HG03378 (cell line): ENCODE measurements around the gene AGO3.
"Not testable (repeated sequence)": the region's sequence is repeated elsewhere in the genome, so short reads cannot be mapped to it uniquely, and the experiment has no call there.

Experiments
- ATAC-seq: cut with Tn5 transposase; IDR thresholded peaks from one replicate; pipeline ENCODE4 v1.9.1; 2021; ENCODE audit warnings: mild to moderate bottlenecking, moderate library complexity; ENCODE audit not compliant: unreplicated experiment

AGO3 gene

GRCh38 chr1:35930593-35931445 lies at the start of gene AGO3:
Gene AGO3, plus strand, starts transcription at chr1:35931105. Its CDS starts 322 bp downstream, at chr1:35931427.
- ATAC-seq, result peak; percentile 69

GRCh38 chr1:35881850-35882273 lies 49.0 kb upstream of the AGO3 start:
- no peak for ATAC-seq

GRCh38 chr1:35882586-35882944 lies 48.3 kb upstream of the AGO3 start:
- ATAC-seq, result no peak

- ATAC-seq, result peak; percentile 57
These were observed 47.8 kb upstream of the AGO3 start, which contains the start of gene AGO1 for GRCh38 chr1:35882945-35883634. Gene AGO1, plus strand, starts transcription at chr1:35883209. Its CDS starts 213 bp downstream, at chr1:35883422.

- ATAC-seq, result peak; percentile 2
These were observed 47.2 kb upstream of the AGO3 start for GRCh38 chr1:35883635-35884101.

DNA sequence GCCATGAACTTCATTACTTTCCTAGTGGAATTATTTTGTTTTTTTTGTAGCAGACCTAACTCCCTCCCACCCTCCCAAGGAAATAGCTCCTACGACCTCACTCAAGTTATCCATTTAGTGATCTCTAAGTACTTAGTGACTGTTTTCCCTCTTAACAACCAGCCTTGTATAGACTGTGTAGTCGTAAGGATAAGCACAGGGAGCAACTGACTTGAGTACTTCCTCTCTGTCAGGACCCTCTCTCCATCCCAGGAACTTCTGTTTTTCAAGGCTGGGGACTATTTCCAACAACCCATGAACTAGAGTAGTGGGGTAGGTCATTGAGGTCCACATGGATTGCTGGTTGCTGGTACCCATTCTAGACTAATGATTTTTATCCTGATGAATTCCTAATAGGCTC lies 46.0 kb upstream of the AGO3 start:
- no peak for ATAC-seq

DNA sequence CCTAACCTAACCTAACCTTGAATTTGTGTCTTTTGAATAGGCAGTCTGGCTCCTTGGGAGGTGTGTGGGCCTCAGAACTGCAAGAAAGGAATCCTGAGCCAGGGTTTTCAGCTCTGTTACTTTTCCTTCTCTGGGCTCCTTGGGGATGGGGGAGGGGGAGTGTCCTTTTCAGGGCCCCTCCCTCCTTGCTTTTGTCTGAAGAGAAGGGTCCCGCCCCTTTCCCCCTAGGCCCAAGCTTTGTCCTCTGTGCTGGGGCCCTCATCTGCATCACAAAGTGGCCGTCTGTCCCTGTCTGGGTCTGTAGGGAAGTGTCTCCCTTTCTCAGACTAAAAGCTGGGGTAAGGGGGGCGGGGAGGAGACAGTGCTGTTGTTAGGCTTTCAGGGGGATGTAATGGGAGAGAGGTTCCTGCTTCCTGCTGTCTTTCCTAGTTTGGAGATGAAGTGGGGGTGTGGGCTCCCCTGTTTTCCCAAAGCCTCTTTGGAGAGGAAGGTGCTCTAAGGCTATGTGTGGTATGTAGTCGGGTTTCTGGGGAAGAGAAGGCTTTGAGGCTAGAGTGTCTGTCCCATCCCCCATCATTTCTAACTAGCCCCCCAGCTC lies 44.8 kb upstream of the AGO3 start:
- no peak for ATAC-seq

DNA sequence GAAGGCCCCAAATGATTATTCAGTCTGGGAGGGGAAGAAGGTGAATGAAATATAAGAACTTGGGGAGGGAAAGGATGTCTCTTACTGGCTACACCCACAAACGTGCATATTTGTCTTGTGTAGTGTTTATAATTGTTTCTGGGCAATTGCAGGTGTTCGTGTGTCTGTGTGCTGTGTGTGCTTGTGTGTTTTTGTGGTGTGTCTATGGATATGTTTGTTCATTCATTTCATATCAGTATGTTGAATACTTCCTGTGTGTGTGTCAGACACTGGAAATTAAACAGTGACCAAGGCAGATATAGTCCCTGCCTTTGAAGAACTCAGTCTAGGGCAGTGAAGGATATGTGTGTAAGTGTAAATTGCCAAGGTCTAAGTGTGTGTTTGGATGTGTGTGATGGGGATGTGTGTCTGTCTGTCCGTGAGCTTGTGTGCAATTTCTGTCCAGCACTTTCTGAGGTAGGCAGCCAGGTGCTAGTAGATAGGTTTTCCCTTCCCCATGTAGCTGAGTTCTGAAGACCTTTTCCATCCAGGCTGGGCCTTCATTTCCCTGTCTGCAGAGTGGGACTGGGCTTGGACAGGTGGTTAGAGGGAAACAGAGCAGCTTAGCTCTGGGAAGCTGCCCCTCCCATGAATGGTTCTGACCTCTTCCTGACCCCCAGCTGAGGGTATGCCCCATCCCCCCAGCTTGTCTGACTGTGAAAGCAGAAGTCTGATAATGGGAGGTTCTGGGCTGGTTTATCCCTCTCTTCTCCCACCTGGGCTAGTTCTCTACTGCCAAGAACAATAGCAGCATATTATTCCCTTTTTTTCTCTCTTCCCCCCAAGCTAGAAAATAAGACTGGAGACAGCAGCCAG lies 44.1 kb upstream of the AGO3 start:
- ATAC-seq, result no peak

DNA sequence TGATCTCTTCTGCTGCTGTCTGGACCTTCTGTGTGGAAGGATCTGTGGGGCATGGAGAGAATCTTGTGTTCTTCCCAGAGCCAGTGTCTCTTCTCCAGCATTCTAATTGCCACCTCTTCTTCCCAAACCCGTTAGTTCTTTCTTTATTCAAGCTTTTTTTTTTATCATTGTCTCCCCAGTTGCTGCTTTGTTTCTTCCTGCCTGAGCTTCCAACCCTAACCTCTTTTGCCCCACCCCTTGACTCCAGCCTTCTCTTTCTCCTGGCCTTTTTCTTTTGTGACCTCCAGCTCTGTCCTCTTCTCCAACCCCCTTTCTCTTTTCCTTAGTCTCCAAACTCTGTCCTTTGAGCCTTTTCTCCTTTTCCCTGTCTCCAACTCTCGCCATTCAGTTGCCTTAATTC lies 43.4 kb upstream of the AGO3 start:
- ATAC-seq, result no peak

- no peak for ATAC-seq
These were observed 42.6 kb upstream of the AGO3 start for GRCh38 chr1:35888255-35888654.

DNA sequence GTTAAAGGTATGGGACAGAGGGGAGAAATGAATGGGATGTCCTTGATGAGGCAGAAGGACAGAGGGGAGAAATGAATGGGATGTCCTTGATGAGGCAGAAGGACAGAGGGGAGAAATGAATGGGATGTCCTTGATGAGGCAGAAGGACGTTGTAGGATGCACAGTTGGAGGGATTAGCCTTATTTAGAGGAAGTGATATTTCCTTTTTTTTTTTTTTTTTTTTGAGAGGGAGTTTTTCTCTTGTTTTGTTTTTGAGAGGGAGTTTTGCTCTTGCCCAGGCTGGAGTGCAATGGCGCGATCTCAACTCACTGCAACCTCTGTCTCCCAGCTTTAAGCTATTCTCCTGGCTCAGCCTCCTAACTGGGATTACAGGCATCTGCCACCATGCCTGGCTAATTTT lies 41.9 kb upstream of the AGO3 start:
- not testable (repeated sequence) for ATAC-seq

- ATAC-seq, result no peak
These were observed 37.6 kb upstream of the AGO3 start for GRCh38 chr1:35893051-35893879.

DNA sequence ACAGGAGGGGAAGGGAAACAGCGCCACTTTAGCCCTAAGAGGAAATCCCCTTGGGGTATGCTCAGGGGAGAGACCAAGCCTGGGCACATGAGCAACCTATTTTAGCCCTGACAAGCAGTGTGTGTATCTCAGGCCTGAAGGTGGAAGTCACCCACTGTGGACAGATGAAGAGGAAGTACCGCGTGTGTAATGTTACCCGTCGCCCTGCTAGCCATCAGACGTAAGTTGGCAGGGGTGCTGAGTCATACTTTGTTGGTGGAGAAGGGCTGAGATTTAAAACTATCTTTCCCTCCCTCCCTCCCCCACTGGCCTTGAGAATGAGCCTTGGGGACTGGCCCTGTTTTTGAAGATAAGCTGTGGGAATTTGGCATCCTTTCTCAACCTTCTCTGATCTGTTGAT lies 36.7 kb upstream of the AGO3 start:
- ATAC-seq, result peak; percentile 78

- no peak for ATAC-seq
These were observed 36.2 kb upstream of the AGO3 start for GRCh38 chr1:35894656-35895055.

GRCh38 chr1:35899941-35900340 lies 31.0 kb upstream of the AGO3 start:
- ATAC-seq, result no peak

- ATAC-seq, result no peak
These were observed 29.7 kb upstream of the AGO3 start for GRCh38 chr1:35901235-35901634.

DNA sequence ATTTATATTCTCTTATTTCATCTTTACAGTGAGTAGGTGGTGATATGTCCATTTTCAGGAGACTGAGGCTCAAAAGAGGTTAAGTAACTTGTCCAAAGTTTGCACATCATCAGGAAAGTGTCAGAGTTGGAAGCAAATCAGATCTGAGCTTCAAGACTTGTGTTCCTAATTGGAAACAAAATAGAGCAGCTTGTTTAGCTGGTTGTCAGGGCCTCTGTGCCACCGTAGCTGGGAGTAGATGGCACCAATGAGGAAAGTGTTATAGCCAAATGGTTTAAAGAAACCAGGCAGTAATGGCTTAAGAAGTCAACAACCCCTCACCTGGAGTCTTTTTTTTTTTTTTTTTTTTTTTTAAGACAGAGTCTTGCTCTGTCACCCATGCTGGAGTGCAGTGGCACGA lies 28.2 kb upstream of the AGO3 start:
- ATAC-seq, result no peak

- no peak for ATAC-seq
These were observed 16.2 kb upstream of the AGO3 start for GRCh38 chr1:35914717-35915116.

DNA sequence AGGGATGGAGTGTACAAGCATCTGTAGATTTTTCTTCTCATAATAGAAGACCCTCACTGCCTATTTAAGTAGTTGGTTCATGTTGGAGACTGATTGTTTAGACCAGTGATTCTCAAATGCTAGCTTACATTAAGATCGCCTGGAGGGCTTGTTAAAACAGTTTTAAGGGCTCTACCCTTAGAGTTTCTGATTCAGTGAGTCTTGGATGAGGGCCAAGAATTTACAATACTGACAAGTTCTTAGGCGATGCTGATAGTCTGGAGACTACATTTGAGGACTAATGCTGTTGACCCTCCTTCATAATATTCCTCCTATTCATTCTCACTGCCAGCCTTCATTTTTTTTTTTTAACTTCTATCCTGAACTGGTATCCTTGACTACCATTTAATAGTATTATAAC lies 15.2 kb upstream of the AGO3 start:
- ATAC-seq, result no peak

DNA sequence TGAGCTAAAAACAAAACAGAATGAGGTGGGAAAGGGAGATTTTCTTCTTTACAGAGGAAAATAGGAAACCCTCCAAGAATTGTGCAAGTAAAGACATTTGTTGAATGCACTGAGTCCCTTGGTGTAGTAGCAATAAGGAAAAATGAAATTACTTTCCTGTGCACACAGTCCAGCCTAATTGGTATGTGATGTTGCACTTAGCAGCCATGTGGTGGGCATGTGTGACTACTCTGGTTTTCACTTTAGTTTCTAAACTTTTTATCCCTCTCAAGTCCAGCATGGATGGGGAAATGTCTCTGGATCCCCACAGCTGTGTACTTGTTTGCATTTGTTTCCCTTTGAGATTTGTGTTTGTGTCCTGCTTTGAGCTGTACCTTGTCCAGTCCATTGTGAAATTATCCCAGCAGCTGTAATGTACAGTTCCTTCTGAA lies 7.1 kb upstream of the AGO3 start:
- no peak for ATAC-seq
